AG10803 (cell line): Measurements from ENCODE around the gene YTHDF1.

Experiments used
- DNase-seq: peaks from one replicate; pipeline ENCODE4 v3.0.0; 2010; ENCODE audit warnings: low read depth
- H3K4me3 ChIP-seq: 2 replicates; pipeline ENCODE4 v1.5.1; 2011; ENCODE audit warnings: mild to moderate bottlenecking, low read length, control low read depth
- TF ChIP-seq, protein P1 (sequence below): conservative IDR thresholded peaks from 2 replicates; pipeline ENCODE4 v1.5.1; 2011; ENCODE audit warnings: mild to moderate bottlenecking, low read length, control low read depth, inconsistent platforms

YTHDF1 gene

DNA sequence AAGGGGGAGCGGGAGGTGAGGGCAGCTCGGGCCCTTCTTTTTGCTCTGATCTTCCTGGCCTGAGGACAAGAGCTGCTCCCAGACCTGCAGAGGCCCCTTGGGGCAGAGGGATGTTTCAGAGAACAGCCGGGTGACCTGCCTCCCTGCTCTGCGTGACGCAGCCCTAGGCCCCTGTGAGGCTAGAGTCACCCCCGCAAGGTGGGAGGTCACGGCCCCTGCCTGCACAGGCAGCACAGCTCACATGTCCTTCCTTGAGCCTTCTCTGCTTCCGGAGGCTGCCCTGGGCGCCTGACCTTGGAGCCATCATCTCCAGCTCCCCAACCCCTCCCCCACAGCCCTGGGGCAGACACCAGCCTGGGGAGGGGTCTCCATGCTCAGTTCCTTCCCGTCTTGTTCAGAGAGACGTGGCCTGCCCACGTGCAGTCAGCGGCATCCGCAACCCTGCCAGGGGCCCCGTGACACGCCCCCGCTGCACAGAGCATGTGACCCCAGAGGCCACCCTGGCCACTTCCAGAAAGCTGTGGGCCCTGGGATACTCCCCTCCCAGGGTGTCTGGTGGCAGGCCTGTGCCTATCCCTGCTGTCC lies 19.6 kb upstream of the YTHDF1 start, which contains the start of gene BIRC7:
Gene BIRC7, plus strand, starts transcription at position 507 of the 585 bp plus-strand sequence. CDS start 192 bp downstream, outside the sequence.
- DNase-seq: no peak
- no peak within 1 kb of the TSS for H3K4me3 ChIP-seq

DNA sequence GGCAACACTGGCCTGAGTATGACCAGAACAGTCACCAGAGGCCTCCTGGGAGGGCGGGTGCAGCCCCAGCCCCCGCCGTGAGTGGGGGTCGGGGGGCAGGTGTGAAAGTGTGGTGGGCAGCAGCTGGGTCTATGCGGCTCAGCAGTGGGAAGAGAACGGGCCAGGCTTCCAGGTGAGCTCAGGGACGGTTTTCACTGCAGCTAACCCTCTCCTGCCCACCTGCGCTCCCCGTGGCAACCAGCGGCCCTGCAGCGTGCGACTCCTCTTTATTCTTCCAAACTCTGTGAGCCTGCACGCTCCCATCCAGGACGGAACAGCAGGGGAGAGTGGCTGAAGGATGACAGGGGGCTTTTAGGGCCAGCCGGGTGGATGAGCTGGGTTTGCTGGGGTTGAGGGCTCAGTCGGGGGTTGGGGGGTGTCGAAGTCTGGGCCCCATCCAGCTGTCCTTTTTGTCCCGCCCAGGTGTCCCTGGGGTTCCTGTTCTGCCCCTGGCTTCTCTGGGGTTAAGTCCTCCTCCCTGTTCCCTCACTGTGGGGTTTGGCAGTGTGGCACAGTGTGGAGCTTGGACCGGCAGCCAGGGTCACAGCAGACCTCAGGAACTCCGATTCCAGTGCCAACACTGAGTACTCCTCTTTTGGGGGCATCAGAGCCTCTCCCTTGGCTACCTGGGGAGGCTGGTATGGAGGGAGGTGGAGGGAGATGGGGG lies 18.9 kb upstream of the YTHDF1 start:
- TF ChIP-seq, protein P1, sequence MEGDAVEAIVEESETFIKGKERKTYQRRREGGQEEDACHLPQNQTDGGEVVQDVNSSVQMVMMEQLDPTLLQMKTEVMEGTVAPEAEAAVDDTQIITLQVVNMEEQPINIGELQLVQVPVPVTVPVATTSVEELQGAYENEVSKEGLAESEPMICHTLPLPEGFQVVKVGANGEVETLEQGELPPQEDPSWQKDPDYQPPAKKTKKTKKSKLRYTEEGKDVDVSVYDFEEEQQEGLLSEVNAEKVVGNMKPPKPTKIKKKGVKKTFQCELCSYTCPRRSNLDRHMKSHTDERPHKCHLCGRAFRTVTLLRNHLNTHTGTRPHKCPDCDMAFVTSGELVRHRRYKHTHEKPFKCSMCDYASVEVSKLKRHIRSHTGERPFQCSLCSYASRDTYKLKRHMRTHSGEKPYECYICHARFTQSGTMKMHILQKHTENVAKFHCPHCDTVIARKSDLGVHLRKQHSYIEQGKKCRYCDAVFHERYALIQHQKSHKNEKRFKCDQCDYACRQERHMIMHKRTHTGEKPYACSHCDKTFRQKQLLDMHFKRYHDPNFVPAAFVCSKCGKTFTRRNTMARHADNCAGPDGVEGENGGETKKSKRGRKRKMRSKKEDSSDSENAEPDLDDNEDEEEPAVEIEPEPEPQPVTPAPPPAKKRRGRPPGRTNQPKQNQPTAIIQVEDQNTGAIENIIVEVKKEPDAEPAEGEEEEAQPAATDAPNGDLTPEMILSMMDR: peak; percentile 46
- DNase-seq: no peak
- H3K4me3 ChIP-seq: no peak overlapping the region

More for the DNA sequence above, 19.6 kb upstream of the YTHDF1 start, which contains the start of gene BIRC7:
- TF ChIP-seq, protein P1: no peak

DNA sequence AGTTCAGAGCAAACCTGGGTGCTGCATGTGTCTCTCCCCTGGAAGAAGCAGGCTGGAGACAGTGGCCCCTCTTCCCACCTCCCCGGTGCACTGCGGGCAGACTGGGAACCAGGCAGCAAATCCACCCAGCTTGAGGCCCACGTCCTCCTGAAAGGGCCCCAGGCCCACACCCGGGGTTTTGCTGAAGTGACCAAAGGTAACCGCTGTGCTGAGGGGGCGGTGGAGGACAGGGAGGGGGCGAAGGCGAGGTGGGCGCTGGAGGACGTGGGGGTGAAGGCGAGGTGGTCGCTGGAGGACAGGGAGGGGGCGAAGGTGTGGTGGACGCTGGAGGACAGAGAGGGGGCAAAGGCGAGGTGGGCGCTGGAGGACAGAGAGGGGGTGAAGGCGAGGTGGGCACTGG lies 18.0 kb upstream of the YTHDF1 start:
- H3K4me3 ChIP-seq: no peak overlapping the region
- TF ChIP-seq, protein P1: no peak
- DNase-seq: no peak

DNA sequence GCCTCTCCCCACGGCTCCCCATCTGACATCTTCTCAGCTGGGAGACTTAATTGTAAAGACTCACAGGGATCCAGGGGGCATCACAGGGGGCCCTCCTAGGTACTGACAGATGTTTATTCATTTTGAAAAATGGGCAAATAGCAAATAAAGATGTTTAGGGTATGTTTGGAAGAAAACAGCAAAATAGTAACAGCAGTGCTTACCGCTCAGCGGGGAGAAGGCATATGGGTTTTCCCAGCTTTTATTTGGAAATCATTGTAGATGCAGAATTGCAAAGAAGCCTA lies 17.1 kb upstream of the YTHDF1 start:
- DNase-seq: no peak
- TF ChIP-seq, protein P1: no peak
- no peak overlapping the region for H3K4me3 ChIP-seq

DNA sequence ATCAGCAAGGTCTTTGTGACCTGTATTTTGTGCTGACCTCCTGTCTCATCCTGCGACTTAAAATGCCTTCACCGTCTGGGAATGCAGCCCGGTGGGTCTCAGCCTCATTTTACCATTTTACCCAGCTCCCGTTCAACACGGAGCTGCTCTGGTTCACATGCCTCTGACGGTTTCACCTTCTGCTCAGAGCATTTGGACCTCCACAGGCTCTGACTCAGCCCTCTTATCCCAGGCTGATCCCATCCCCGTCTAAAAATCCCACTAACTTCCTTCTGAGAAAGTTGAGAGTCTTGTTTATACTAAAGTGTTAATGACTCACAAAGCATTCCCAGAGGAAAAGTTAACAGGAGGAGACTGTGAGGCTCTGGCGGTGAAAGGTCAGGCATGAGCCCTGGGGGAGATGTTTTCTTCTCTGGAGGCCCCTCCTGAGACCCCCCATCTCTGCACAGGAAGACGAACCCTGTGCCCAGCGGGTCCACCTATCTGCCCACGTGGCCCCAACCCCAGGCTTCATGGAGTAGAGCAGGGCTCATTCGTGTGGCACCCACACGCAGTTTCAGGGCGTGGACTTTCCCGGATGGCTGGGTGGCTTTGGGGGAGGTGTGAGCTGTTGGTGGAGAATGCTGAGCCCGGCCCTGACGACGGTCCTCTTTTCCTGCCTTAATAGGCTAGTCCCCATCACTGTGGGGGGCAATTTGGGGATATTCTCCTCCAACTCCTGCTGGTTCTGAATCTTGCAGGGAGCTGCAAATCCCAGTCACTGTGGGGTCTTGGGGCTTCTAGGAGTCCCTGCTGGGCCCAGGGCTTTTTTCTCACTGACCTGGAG lies 16.5 kb upstream of the YTHDF1 start:
- TF ChIP-seq, protein P1: no peak
- H3K4me3 ChIP-seq: no peak overlapping the region

DNA sequence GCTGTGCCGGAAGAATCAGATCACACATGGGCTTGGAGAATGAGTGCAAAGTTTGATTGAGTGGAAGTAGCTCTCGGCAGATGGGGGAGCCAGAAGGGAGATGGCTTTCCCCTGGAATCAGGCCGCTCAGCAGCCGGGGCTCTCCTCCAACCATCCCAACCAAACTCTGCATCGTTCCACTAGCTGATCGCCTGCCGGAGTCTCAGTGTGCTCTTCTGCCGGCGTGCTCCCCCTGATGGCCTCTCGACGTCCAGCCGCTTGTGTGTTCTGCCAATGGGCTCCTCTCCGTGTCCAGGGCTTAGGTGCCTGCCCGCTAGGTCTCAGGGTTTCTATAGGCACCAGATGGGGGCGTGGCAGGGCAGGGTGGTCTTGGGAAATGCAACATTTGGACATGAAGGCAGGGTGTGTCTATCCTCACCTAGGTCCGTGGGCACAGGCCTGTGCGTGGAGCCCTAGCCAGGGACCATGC lies 14.9 kb upstream of the YTHDF1 start:
- DNase-seq: peak; percentile 68
- H3K4me3 ChIP-seq: no peak overlapping the region
- TF ChIP-seq, protein P1: peak; percentile 72

More for the DNA sequence above, 16.5 kb upstream of the YTHDF1 start:
- peak; percentile 78 for DNase-seq
